ENCODE measurements around the gene MPRIP.

DNA sequence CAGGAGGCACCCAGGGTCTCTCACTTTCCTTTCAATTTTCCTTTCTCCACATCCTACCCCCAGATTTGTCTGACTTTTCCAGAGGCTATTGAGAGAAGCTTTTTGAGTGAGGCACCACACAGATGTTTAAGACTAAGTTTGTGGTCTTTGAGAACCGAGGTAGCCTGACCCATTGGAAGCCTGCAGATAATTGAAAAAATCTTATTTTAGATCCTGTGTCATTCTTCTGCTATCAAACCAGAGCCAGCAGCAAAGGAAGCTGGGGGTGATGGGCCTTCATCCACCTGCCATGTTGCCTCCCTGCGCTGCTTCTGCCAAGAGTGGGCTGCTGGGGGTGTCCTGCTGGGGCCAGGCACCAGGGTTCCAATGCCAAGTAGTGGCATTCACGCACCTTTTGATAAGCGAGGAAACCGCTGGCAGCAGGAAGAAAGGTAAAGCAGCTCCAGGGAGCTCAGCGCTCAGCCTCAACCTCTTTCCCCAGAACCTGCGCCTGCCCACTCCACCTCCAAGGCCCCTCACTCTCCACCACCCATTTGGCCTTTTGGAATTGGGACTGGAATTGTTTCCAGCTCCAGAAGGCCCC, 55.6 kb downstream of the MPRIP start:
- TF ChIP-seq POLR2A (IDR thresholded peaks at IDR 0.05), result no peak
- TF ChIP-seq, protein P1, sequence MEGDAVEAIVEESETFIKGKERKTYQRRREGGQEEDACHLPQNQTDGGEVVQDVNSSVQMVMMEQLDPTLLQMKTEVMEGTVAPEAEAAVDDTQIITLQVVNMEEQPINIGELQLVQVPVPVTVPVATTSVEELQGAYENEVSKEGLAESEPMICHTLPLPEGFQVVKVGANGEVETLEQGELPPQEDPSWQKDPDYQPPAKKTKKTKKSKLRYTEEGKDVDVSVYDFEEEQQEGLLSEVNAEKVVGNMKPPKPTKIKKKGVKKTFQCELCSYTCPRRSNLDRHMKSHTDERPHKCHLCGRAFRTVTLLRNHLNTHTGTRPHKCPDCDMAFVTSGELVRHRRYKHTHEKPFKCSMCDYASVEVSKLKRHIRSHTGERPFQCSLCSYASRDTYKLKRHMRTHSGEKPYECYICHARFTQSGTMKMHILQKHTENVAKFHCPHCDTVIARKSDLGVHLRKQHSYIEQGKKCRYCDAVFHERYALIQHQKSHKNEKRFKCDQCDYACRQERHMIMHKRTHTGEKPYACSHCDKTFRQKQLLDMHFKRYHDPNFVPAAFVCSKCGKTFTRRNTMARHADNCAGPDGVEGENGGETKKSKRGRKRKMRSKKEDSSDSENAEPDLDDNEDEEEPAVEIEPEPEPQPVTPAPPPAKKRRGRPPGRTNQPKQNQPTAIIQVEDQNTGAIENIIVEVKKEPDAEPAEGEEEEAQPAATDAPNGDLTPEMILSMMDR (IDR thresholded peaks at IDR 0.05), result no peak

Data from body of pancreas (tissue), 4 donors.